OCI-LY1 (cell line): ENCODE data around the gene GAK.

ENCODE experiments used
- H2AFZ ChIP-seq: fragments of 200-600 bp; sonication (generic), shearing (Covaris generic); 2 replicates; pipeline ENCODE4 v1.6.0; 2014; ENCODE audit warnings: antibody characterized with exemption, mild to moderate bottlenecking, low read length
- H3F3A ChIP-seq: fragments of 200-600 bp; sonication (generic), shearing (Covaris generic); 2 replicates; pipeline ENCODE4 v1.6.0; 2014; ENCODE audit warnings: mild to moderate bottlenecking, antibody characterized with exemption, low read length, moderate library complexity; ENCODE audit not compliant: insufficient read depth
- H3K27ac ChIP-seq: fragments of 200-600 bp; sonication (generic); 2 replicates; pipeline ENCODE4 v1.5.1; 2014; ENCODE audit warnings: low read length, mixed run types, mild to moderate bottlenecking, low read depth; ENCODE audit not compliant: poor library complexity, severe bottlenecking
- H3K27me3 ChIP-seq: fragments of 200-600 bp; sonication (generic); 2 replicates; pipeline ENCODE4 v1.6.0; 2014; ENCODE audit warnings: antibody characterized with exemption, mild to moderate bottlenecking, low read length, moderate library complexity; ENCODE audit not compliant: insufficient read depth
- H3K36me3 ChIP-seq: fragments of 200-600 bp; sonication (generic); 2 replicates; pipeline ENCODE4 v1.6.1; 2014; ENCODE audit warnings: mild to moderate bottlenecking, antibody characterized with exemption, low read length, moderate library complexity, mixed read lengths; ENCODE audit not compliant: insufficient read depth
- H3K4me1 ChIP-seq: fragments of 200-600 bp; sonication (generic); 2 replicates; pipeline ENCODE4 v1.5.1; 2014; ENCODE audit warnings: mild to moderate bottlenecking, low read length, moderate library complexity; ENCODE audit not compliant: insufficient read depth, severe bottlenecking
- H3K4me2 ChIP-seq: fragments of 200-600 bp; sonication (generic), shearing (Covaris generic); 2 replicates; pipeline ENCODE4 v1.6.1; 2014; ENCODE audit warnings: low read length
- H3K4me3 ChIP-seq: fragments of 200-600 bp; sonication (generic); 2 replicates; pipeline ENCODE4 v1.5.1; 2014; ENCODE audit warnings: low read length, low read depth, mild to moderate bottlenecking, mixed read lengths; ENCODE audit not compliant: poor library complexity, severe bottlenecking
- H3K79me2 ChIP-seq: fragments of 200-600 bp; shearing (Covaris generic); 2 replicates; pipeline ENCODE4 v1.6.1; 2016; ENCODE audit warnings: mixed run types, low read length, mixed read lengths; ENCODE audit not compliant: insufficient read depth
- H3K9ac ChIP-seq: fragments of 200-600 bp; sonication (generic), shearing (Covaris generic); 2 replicates; pipeline ENCODE4 v1.6.1; 2014; ENCODE audit warnings: mild to moderate bottlenecking, low read length, mixed read lengths
- H3K9me2 ChIP-seq: fragments of 200-600 bp; sonication (generic), shearing (Covaris generic); 2 replicates; pipeline ENCODE4 v1.6.1; 2014; ENCODE audit warnings: low read depth, mild to moderate bottlenecking, low read length, mixed read lengths
- H3K9me3 ChIP-seq: fragments of 200-600 bp; shearing (Covaris generic); 2 replicates; pipeline ENCODE4 v1.6.1; 2014; ENCODE audit warnings: low read length, mixed read lengths
- H4K20me1 ChIP-seq: fragments of 200-600 bp; sonication (generic), shearing (Covaris generic); 2 replicates; pipeline ENCODE4 v1.6.0; 2016; ENCODE audit warnings: mild to moderate bottlenecking, low read length; ENCODE audit not compliant: insufficient read depth
- CTCF ChIP-seq: fragments of 200-600 bp; sonication (generic), shearing (Covaris generic); IDR thresholded peaks from 2 replicates; pipeline ENCODE4 v1.5.1; 2017; ENCODE audit warnings: mild to moderate bottlenecking, antibody characterized with exemption, low read length, moderate library complexity, mixed read lengths
- EZH2 ChIP-seq: fragments of 200-600 bp; sonication (generic), shearing (Covaris generic); IDR thresholded peaks from 2 replicates; pipeline ENCODE4 v1.8.0; 2017; ENCODE audit warnings: borderline replicate concordance, mixed run types, mild to moderate bottlenecking, antibody characterized with exemption, low read length, moderate library complexity, mixed read lengths

GAK gene

GRCh38 chr4:850323-850945, 81.7 kb downstream of the GAK start:
- Histone ChIP-seq H3K4me3 (no peak overlapping the region), H4K20me1 (no peaks in the 10 kb centered on the region), H3K27me3 (no peaks in the 10 kb centered on the region), H3K4me1 (no peaks in the 10 kb centered on the region), H3K79me2 (no peaks in the 10 kb centered on the region), H3K36me3 (no peaks in the 10 kb centered on the region; the same call in 1 of the 2 replicates), H3K9me2 (no peaks in the 10 kb centered on the region), H3F3A (no peaks in the 10 kb centered on the region), H3K4me2 (no peak overlapping the region), H3K9ac (no peak overlapping the region), H3K27ac (no peak overlapping the region), H3K9me3 (no peaks in the 10 kb centered on the region), H2AFZ (no peak overlapping the region)
- no peak for TF ChIP-seq CTCF
- TF ChIP-seq EZH2: no peak

- no peaks in the 10 kb centered on the region for H3K9me2 ChIP-seq
- TF ChIP-seq CTCF: no peak
- no peak for TF ChIP-seq EZH2
- H3F3A ChIP-seq: no peaks in the 10 kb centered on the region
- H2AFZ ChIP-seq: no peak overlapping the region
- H3K4me3 ChIP-seq: no peak overlapping the region
- H4K20me1 ChIP-seq: no peaks in the 10 kb centered on the region
- no peak overlapping the region for H3K9ac ChIP-seq
- H3K36me3 ChIP-seq: no peaks in the 10 kb centered on the region; the same call in 1 of the 2 replicates
- H3K27ac ChIP-seq: no peak overlapping the region
- H3K4me1 ChIP-seq: no peaks in the 10 kb centered on the region
- no peaks in the 10 kb centered on the region for H3K27me3 ChIP-seq
- no peaks in the 10 kb centered on the region for H3K79me2 ChIP-seq
- H3K4me2 ChIP-seq: no peak overlapping the region
- H3K9me3 ChIP-seq: no peaks in the 10 kb centered on the region
Observed at GRCh38 chr4:849478-850175, 82.5 kb downstream of the GAK start.

GRCh38 chr4:848803-849477, 83.2 kb downstream of the GAK start:
- H3K27me3 ChIP-seq: no peaks in the 10 kb centered on the region
- no peaks in the 10 kb centered on the region for H3K79me2 ChIP-seq
- TF ChIP-seq EZH2: no peak
- no peak for TF ChIP-seq CTCF
- H3K4me2 ChIP-seq: no peak overlapping the region
- H3F3A ChIP-seq: no peaks in the 10 kb centered on the region
- H3K27ac ChIP-seq: no peak overlapping the region
- no peak overlapping the region for H2AFZ ChIP-seq
- H3K4me3 ChIP-seq: no peak overlapping the region
- H3K9me2 ChIP-seq: no peaks in the 10 kb centered on the region
- no peaks in the 10 kb centered on the region for H4K20me1 ChIP-seq
- H3K4me1 ChIP-seq: no peaks in the 10 kb centered on the region
- no peaks in the 10 kb centered on the region for H3K9me3 ChIP-seq
- no peaks in the 10 kb centered on the region; the same call in 1 of the 2 replicates for H3K36me3 ChIP-seq
- H3K9ac ChIP-seq: no peak overlapping the region
